ENCODE data around the gene CDS2.
"Not testable (repeated sequence)": the region's sequence is repeated elsewhere in the genome, so short reads cannot be mapped to it uniquely, and the experiment has no call there.

The CDS2 gene

DNA sequence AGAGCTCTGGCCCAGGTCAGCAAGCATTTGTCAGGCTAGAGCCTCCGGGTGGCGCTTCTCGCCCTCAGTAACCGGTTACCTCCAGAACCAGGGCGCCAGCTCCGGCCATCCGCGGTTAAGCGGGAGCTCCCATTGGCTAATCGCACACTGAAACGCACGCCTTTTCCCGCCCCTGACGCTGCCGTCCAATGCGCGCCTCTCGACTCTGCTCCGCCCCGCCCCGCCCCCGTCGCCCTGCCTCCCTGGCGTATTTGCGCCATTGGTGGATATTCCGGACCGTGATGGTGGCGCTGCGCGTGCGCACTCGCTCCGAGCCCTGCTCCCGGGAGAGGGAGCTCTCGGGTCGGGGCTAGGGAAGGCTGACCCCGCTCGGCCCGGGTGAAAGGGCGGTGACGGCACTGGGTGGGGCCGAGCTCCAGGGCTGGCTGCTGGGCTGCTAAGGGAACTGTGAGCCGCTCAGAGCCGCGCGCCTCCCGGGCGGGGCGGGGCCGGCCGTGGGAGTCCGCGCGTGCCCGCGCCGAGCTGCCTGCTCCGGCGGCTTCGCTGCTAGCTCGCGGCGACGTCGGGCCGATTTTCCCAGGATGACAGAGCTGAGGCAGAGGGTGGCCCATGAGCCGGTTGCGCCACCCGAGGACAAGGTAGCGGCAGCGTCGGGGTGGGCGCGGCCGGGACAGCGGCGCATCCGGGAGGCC is at the start of gene CDS2:
Gene CDS2, plus strand, starts transcription at position 497 of the 692 bp plus-strand sequence. Its CDS starts 85 bp downstream, at position 582.
- peak; percentile 100 for DNase-seq (ENCODE audit: low read depth)

DNA sequence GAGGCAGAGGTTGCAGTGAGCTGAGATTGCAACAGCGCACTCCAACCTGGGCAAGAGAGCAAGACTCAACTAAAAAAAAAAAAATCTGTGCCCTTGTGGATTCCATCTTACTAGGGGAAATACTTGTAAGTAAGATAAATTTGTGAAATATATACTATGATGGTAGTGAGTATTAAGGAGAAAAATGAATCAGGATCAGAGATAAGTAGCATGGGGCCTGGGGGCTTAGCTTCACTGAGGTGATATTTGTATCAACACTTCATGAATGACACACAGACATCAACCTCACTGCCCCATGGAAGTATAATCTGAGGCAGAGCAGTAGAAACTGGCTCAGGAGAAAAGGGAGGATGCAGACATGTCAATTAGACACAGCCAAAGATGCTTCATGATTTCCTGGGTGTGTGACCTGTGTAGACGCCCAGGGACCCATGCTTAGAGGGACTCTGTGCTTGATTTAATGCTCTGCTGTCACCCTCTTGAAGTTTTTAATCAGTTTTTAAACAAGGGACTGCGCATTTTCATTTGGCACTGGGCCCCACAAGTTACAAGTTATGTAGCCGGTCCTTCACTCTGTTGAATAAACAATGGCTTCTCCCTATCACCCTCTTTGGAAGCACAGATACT is 48.9 kb upstream of the CDS2 start:
- no peak for DNase-seq (ENCODE audit: low read depth)

DNA sequence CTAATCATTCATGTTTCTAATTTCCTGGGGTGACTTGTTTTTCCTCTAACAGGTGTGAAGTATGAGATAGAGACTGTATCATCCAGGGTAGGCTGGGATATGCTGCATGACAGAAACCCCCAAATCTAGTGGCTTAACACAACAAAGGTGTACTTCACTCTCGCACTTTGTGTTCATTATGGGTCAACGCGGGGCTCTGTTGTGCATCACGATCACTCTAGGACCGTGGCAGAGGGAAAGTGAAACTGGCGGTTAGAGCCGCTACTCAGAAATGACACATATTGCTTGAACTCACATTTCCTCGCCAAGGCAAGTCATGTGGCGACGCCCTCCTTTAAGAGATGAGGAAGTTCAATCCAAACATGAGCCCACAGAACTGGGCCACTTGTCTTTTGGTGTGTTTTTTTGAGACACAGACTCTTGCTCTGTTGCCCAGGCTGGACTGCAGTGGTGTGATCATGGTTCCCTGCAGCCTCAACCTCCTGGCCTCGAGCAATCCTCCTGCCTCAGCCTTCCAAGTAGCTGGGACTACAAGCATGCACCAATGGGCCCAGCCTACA is 48.3 kb upstream of the CDS2 start:
- peak; percentile 59 for DNase-seq (ENCODE audit: low read depth)

DNA sequence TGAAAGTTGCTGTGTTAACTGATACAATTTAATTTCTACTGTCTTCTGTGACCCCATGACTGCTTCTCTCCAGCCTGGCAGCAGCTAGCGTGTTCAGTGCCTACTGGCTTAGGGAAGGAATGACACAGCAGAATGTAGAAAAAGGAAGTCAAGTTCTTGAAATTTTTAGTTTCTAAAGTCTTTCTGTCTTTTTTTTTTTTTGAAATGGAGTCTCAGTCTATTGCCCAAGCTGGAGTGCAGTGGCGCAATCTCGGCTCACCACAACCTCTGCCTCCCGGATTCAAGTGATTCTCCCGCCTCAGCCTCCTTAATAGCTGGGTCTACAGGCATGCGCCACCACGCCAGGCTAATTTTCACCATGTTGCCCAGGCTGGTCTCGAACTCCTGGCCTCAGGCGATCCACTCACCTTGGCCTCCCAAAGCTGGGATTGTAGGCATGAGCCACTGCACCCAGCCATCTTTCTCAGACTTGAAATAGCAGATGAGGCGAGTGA is 46.4 kb upstream of the CDS2 start:
- DNase-seq (ENCODE audit: low read depth), result no peak

DNA sequence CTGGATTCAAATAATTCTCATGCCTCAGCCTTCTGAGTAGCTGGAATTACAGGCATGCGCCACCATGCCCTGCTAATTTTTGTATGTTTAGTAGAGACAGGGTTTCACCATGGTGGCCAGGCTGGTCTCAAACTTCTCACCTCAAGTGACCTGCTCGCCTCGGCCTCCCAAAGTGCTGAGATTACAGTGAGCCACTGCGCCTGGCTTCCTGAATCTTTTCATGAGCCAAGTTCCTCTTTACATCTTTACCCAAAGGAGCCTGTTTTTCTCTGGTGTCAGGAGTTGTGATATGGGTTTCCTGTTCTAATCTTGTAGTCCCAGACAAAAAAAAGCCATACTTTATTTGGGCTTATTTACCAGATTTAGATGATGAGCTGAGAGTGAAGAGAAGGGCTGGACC is 41.4 kb upstream of the CDS2 start:
- no peak for DNase-seq (ENCODE audit: low read depth)

DNA sequence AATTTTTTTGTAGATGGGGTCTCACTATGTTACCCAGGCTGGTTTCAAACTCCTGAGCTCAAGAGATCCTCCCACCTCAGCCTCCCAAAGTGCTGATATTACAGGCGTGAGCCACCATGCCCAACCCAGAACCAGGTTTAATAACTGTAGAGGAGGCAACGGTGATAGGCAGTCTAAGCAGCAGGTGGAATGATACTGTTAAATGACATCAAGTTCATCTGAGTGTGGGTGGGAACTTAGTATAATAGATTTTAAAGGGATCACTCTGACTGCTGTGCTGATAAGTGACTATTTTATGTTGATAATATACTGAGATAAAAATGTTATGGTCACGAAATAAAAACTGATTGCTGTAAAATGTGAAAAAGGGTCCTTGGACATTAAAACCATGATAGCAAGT is 38.1 kb upstream of the CDS2 start:
- DNase-seq (ENCODE audit: low read depth), result no peak

DNA sequence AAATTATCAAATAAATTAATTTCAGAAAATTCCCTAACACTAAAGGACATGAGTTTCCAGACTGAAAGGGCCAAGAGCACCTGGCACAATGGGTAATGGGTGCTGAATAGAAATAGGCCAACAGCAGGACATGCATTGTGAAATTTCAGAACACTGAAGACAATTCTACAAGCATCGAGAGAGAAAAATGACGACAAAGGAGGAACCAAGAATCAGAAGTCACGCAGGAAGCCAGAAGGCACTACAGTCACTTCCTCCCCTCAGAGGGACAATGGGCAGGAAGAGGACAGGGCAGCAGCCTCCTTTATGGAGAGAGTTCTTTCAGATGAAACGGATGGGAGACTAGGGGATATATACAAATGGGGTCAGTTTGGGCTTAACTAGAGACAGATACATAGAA is 36.6 kb upstream of the CDS2 start:
- DNase-seq (ENCODE audit: low read depth), result no peak

DNA sequence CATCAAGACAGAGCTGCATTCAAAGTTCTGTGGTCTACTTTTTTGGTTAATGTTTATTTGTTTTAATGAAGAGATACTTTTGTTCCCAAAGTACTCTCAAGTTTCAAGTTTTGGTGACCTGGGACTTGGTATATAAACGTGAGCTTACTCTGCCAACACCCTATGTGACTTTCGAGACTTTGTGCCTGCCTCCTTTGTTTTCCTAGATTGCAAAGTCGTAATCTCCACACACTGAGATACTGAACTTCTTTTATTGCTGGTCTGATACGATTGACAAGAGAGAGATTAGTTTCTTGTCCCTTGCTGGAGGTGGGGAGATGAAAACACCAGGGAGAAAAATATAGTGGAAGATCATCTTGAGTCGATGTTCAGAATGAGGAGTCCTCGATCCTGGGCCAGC is 34.9 kb upstream of the CDS2 start:
- no peak for DNase-seq (ENCODE audit: low read depth)

DNA sequence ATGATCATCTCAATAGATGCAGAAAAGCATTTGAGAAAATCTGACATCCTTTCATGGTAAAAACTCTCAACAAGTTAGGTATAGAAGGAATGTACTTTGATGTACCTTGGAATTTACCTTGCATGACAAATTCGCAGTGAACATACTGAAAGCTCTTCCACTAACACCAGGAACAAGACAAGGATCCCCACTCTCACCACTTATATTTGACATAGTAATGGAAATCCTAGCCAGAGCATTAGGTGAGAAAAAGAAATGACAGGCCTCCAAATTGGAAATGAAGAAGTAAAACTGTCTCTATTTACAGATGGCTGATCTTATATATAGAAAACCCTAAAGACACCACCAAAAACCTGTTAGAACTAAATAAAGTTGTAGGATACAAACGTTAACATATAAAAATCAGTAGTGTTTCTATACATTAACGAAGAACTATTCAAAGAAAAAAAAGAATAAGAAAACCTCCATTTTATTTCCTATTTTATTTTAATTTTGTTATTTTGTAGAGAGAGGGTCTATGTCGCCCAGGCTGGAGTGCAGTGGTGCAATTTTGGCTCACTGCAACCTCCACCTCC is 34.0 kb upstream of the CDS2 start:
- DNase-seq (ENCODE audit: low read depth), result no peak

DNA sequence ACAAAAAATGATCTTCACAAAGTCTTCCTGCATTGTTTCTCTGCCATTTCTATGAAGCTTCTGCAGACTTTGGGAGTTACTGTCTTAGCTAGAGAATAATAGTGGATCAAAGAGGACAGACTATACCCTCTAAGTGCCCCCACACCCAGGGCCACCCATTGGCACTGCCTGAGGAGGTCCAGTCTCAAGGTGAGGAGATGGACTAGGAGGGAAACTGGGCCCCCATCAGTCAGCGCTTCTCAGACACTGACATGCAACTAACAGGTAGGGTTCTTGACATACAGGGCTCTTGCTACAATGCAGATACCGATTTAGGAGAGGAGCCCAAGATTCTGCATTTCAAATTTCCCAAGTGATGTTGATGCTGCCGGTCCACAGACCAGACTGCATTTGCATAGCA is 31.4 kb upstream of the CDS2 start:
- DNase-seq (ENCODE audit: low read depth), result no peak

DNA sequence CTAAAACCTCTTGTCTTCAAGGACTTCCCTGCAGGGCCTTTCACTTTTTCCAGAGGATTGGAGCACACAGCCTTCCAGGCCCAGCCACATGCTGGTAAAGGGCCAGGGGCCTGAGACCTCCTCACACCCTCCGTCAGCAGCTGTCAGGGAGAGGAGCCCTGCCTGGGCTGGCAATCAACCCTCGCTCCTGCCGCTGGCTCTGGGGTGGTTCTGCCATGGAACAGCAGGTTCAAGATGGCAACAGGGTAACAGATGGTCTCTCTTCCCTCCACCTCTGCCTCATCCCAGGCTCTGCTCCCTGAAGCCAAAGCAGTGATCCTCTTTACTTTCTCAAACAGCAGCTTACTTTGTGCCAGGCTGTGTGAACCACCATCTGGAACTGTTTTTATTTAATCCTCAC is 30.9 kb upstream of the CDS2 start:
- no peak for DNase-seq (ENCODE audit: low read depth)

DNA sequence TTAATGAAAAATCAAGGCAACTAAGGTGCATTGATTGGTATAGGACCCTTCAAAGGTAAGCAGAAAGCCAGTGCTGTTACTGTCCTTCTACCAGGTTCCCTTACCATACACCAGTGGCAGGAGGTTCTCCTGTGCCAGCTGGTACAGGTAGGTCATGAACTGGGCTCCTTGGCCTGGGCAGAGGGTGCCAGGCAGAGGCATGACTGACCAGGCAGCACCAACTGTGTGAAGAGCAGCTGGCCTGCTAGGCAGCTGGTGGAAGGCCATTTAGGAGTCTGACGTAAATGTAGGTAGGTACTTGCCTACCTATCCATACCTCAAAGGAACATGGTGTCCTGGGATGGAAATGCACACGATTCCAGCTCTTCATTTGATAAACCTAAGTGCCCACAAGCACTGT is 30.3 kb upstream of the CDS2 start:
- no peak for DNase-seq (ENCODE audit: low read depth)

DNA sequence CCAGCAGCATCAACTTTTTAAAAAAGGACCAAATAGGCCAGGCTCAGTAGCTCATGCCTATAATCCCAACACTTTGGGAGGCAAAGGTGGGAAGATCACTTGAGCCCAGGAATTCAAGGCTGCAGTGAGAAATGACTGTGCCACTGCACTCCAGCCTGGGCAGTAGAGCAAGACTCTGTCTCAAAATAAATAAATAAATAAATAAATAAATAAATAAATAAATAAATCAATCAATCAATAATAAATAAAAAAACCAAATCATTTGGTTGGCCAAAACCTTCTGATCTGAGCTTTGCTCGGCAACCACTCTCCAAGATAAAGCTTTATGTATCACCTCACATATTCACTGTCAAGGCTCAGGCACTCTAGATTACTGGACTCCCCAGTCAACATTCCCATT is 27.8 kb upstream of the CDS2 start:
- not testable (repeated sequence) for DNase-seq (ENCODE audit: low read depth)

DNA sequence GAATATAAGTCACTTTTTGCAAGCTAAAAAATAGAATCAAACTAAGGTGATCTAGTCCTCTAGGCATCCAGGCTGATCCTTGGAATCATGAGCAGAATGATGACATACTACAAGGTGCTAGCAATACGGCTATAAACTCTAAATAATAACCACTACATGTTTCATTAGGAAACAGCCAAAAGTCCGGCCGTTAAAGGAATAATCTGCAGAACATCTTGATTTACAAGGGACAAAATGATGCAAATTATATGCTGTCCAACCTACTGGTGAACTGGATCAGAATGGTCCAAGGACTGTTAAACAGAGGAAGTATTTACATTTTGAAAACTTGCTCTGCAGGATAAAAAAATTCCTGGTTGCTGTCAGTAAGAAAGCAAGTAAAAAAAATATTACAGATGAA is 26.9 kb upstream of the CDS2 start:
- DNase-seq (ENCODE audit: low read depth), result not testable (repeated sequence)

DNA sequence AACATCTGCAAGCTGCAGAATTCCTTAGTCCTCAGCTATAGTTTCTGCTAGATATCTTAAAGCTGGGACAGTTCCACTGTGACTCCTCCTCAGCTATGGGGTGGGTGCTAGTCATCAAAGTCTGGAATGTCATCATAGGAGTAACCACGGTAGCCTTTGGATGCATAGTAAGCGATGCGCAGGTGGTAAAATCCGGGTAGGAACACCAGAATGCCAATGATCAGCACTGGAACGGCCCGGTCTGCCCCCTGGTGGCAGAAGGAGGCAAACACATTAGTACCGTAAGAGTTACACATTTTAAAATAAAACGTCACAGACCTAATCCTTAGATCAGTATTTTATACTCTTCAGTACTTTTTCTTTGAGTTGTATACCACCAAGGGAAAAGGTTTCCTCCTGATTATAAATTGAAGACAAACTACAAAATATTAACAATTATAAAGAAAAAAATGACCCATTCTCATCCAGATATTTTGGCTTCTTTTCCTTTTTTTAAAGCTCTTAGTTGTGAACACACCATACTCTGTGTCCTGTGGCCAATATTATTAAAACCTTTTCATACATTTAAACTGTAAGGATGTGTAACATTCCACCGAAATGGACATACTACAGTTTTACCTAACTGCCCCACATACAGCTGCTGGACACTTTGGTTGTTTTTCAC is 26.0 kb upstream of the CDS2 start:
- peak; percentile 73 for DNase-seq (ENCODE audit: low read depth)

DNA sequence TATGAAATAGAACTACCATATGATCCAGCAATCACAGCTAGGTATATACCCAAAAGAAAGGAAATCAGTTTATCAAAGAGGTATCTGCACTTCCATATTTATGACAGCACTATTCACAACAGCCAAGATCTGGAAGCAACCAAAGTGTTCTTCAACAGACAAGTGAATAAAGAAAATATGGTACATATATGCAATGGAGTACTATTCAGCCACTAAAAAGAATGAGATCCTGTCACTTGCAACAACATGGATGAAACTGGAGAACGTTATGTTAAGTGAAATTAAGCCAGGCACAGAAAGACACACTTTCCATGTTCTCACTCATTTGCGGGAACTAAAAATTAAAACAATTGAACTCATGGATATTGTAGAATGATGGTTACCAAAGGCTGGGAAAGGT is 22.3 kb upstream of the CDS2 start:
- DNase-seq (ENCODE audit: low read depth), result no peak

DNA sequence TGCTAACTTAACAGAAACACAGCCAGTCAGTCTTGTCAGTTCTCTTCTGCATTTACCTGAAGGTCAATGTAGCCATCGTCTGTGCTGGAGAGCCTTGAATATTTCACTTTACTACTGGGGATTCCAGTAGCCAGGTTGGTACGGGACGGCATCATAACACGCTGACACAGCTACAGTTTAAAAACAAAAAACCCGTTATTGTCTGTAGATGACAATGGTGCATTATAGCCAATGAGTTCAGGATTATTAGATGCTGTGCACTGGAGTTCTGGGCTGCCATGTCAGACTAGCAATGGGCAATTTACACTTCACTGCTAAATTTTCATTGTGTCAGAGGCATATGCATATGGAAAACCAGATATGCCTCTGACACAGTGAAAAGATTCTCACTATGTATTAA is 17.5 kb upstream of the CDS2 start:
- DNase-seq (ENCODE audit: low read depth), result no peak

DNA sequence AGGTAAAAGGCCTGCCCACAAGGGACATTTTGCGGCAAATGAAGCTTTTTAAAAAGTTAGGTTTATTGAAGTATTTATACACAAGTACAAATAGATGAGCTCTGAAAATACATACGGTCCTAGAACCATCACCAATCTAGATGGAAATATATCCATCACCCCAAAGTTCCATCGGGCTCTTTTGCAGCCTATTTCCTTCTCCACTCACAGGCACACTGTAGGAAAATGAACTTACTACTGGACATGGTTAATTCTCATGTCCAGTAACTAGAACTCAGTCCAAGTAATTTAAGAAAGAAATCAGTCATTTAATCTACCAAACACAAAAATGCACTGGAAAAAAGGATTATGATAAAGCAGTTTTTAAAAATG is 13.2 kb upstream of the CDS2 start:
- DNase-seq (ENCODE audit: low read depth), result no peak

DNA sequence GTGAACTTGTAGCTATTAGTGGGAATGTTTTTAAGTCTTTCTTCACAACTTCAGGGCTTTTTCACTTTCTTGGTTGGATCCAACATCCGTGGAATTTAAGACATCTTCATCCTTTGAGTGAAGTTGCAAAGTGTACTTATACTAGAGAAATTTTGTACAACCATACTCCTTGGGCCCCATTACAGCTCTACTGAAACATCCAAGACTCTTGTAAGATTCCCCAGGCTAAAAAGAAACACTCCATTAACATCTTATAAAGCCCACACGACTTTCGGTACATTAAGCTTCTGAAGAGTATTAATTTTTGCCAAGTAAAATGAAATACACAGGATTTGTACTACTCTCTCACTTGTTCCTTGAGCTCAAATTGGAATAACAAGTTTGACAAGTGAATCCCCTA is 12.4 kb upstream of the CDS2 start:
- DNase-seq (ENCODE audit: low read depth), result no peak

DNA sequence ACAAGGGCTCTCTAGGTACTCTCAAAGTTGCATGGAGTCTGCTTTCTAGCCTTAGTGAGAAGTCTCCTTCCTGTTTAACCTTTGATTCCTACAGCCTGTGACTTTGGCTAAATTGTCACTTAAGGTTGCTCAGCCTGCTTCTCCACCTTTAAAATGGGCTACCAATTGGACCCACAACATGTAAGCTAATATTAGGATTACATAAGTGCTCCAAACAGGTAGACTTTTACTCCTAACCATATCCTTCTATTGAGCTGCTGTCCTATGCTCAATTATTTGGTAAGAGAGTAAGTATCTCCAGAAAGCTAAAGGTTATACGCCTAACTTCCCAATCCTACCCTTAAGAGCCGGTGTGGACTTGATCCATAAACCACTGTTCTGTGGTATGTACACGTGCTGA is 9.9 kb upstream of the CDS2 start:
- no peak for DNase-seq (ENCODE audit: low read depth)

DNA sequence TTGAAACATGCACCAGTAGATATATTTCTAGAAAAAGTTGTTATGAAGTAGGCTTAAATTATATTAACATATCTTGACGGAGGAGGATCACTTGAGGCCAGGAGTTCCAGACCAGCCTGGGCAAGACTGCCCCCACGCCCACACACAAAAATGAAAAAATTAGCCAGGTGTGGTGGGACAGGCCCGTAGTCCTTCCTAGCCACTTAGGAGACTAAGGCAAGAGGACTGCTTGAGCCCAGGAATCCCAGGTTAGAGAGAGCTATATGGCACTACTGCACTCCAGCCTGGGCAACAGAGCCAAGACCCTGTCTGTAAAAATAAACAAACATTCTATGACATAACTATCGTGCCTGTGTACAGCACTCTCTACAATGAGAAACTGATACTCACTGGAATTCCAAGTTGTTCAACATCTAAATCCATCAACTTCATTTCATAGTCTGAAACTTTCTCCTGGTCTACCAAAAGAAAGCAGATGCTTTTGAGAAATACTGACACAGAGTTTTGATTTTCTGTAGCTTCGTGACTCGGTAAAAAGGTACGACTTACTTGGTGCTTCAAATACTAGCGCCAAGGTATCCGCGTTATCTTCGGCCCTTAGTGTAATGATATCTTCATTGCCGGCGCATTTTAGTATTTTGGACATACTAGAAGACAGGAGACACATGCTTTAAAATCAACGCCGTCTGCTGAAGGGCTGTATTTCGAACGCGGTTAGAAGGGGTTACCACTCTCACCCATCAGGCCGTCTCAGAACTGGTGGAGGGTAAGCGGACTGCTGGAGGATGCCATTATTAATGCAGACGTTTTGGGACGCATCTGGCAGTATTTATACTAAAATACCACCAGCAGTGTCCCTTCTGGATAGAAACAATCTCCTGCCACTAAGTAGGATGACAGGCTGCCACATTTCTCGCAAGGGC is 8.3 kb upstream of the CDS2 start:
- DNase-seq (ENCODE audit: low read depth), result no peak

DNA sequence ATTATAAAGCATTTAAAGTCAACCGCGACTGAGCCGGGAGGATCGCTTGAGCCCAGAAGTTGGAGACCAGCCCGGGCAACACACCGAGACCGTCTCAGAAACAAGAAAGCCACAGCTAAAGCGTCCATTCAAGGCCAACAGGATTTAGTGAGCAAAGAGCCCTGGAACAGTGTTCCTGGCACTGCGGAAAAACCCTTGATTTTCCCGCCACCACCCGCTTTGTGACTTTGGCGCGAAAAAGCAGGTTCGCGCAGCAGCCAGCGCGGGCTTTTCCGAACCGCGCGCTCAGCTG is 7.7 kb upstream of the CDS2 start:
- no peak for DNase-seq (ENCODE audit: low read depth)
